Muscle of back (tissue), 10 donors: ENCODE results near the gene CCDC183. TPM values are rescaled to one million over a fixed set of nuclear protein-coding genes. Genes with fewer than 3 reads are reported as not detected.

ENCODE experiments used
- polyA plus RNA-seq, 10 donors: library from polyadenylated mRNA; unstranded; fragments of 120-200 nt; gene quantifications; one replicate each; pipeline ENCODE4 v1.2.1, GENCODE V29; 2013; ENCODE audit not compliant: insufficient read length in 10 of 10

The CCDC183 gene
- polyA plus RNA-seq, 10 donors, result 1.1 to 3.3 (median 1.9) TPM

Other genes starting within 250 kb of the CCDC183 start
- 10 to 100 TPM; 45.3 to 73.9 (median 55.6) TPM for gene EGFL7, start 133.4 kb upstream of the CCDC183 start, polyA plus RNA-seq
- 10 to 100 TPM in 7 of 10 donors, 1 to 10 TPM in 3; 7.2 to 15.7 (median 11.3) TPM for gene AGPAT2, start 108.9 kb upstream of the CCDC183 start, polyA plus RNA-seq
- 10 to 100 TPM; 12.0 to 23.5 (median 15.4) TPM for gene DIPK1B, start 83.8 kb upstream of the CCDC183 start, polyA plus RNA-seq
- gene LCN10, start 53.4 kb upstream of the CCDC183 start, polyA plus RNA-seq, result 10 to 100 TPM in 3 of 10 donors, 1 to 10 TPM in 7; 2.4 to 17.8 (median 8.8) TPM
- gene LCN6, start 47.8 kb upstream of the CCDC183 start, polyA plus RNA-seq, result under 1 TPM in 1 of 10 donors, not detected in 9; 0.33 TPM
- 10 to 100 TPM in 2 of 10 donors, 1 to 10 TPM in 8; 1.1 to 10.8 (median 7.8) TPM for gene LCN8, start 38.1 kb upstream of the CCDC183 start, polyA plus RNA-seq
- under 1 TPM; 0.22 to 0.95 (median 0.52) TPM for gene LCN15, start 31.8 kb upstream of the CCDC183 start, polyA plus RNA-seq
- 10 to 100 TPM; 24.8 to 43.7 (median 34.1) TPM for gene TMEM141, start 5.0 kb upstream of the CCDC183 start, polyA plus RNA-seq
- 10 to 100 TPM; 41.0 to 59.7 (median 50.7) TPM for gene RABL6, start 11.6 kb downstream of the CCDC183 start, polyA plus RNA-seq
- 1 to 10 TPM; 1.3 to 2.1 (median 1.7) TPM for gene AJM1, start 46.1 kb downstream of the CCDC183 start, polyA plus RNA-seq
- gene PHPT1, start 53.1 kb downstream of the CCDC183 start, polyA plus RNA-seq, result 100 to 1,000 TPM in 4 of 10 donors, 10 to 100 TPM in 6; 63.9 to 118 (median 81.7) TPM
- 1 to 10 TPM; 2.0 to 5.6 (median 3.9) TPM for gene MAMDC4, start 56.0 kb downstream of the CCDC183 start, polyA plus RNA-seq
- gene EDF1, start 70.0 kb downstream of the CCDC183 start, polyA plus RNA-seq, result 100 to 1,000 TPM; 236 to 394 (median 310) TPM
- gene TRAF2, start 90.2 kb downstream of the CCDC183 start, polyA plus RNA-seq, result 10 to 100 TPM in 2 of 10 donors, 1 to 10 TPM in 8; 8.1 to 10.7 (median 9.6) TPM
- gene FBXW5, start 148.4 kb downstream of the CCDC183 start, polyA plus RNA-seq, result 10 to 100 TPM; 27.4 to 47.9 (median 34.4) TPM
- 1 to 10 TPM in 1 of 10 donors, under 1 TPM in 8, not detected in 1; 0.29 to 1.0 (median 0.51) TPM for gene C8G, start 148.9 kb downstream of the CCDC183 start, polyA plus RNA-seq
- gene LCN12, start 155.9 kb downstream of the CCDC183 start, polyA plus RNA-seq, result 1 to 10 TPM in 3 of 10 donors, under 1 TPM in 7; 0.25 to 1.2 (median 0.68) TPM
- gene PTGDS, start 181.2 kb downstream of the CCDC183 start, polyA plus RNA-seq, result 10 to 100 TPM in 8 of 10 donors, 1 to 10 TPM in 2; 2.3 to 36.3 (median 17.1) TPM
- 1 to 10 TPM in 3 of 10 donors, under 1 TPM in 7; 0.14 to 1.1 (median 0.66) TPM for gene LCNL1, start 186.7 kb downstream of the CCDC183 start, polyA plus RNA-seq
- 10 to 100 TPM; 11.8 to 28.5 (median 21.6) TPM for gene PAXX, start 196.1 kb downstream of the CCDC183 start, polyA plus RNA-seq
- 1 to 10 TPM in 2 of 10 donors, under 1 TPM in 6, not detected in 2; 0.28 to 4.7 (median 0.54) TPM for gene CLIC3, start 200.2 kb downstream of the CCDC183 start, polyA plus RNA-seq
- 10 to 100 TPM; 11.5 to 18.7 (median 16.7) TPM for gene ABCA2, start 231.9 kb downstream of the CCDC183 start, polyA plus RNA-seq
- gene FUT7, start 235.8 kb downstream of the CCDC183 start, polyA plus RNA-seq, result under 1 TPM in 4 of 10 donors, not detected in 6; 0.10 to 0.48 (median 0.12) TPM
- gene NPDC1, start 249.8 kb downstream of the CCDC183 start, polyA plus RNA-seq, result 10 to 100 TPM; 28.5 to 53.0 (median 38.4) TPM